H1 (cell line): ENCODE data around the gene MPRIP. TPM values are rescaled to one million over a fixed set of nuclear protein-coding genes. Genes with fewer than 3 reads are reported as not detected.

Experiments
- CTCF ChIA-PET: fragments of 300-600 bp; sonication (Branson Sonifier 250); formaldehyde crosslinking; loops from one replicate; lab custom pipeline; 2021; ENCODE audit not compliant: partially characterized antibody; lab: Charles Lee
- POLR2A ChIA-PET: fragments of 300-600 bp; sonication (Branson Sonifier 250); formaldehyde crosslinking; loops from one replicate; lab custom pipeline; 2021; ENCODE audit warnings: inconsistent platforms; ENCODE audit not compliant: partially characterized antibody; lab: Charles Lee
- DNase-seq, 2 experiments: peaks; one replicate each; pipeline versions ENCODE4 v3.0.0 to v3.0.0-alpha.2; 2010 to 2022; ENCODE audit warnings: low spot score in 2 of 2, low read depth in 1 of 2, mixed read lengths in 1 of 2
- FAIRE-seq: peaks from 2 replicates; lab custom pipeline; 2011; peaks lifted over from hg19 to GRCh38; lab: Jason Lieb, UNC
- H2AFZ ChIP-seq: 2 replicates; pipeline ENCODE4 v1.8.1; 2012; ENCODE audit warnings: low read length, inconsistent platforms
- H2AK5ac ChIP-seq: 2 replicates; pipeline ENCODE4 v1.6.1; 2013; ENCODE audit warnings: low read depth, low read length
- H2BK120ac ChIP-seq: replicated peaks from 2 replicates; pipeline ENCODE3; 2013; ENCODE audit warnings: low read depth, low read length, inconsistent platforms
- H2BK12ac ChIP-seq: 2 replicates; pipeline ENCODE4 v1.6.1; 2013; ENCODE audit warnings: low read depth, low read length
- H2BK15ac ChIP-seq: 2 replicates; pipeline ENCODE4 v1.6.1; 2013; ENCODE audit warnings: low read length
- H2BK20ac ChIP-seq: 2 replicates; pipeline ENCODE4 v1.6.1; 2013; ENCODE audit warnings: low read length
- H2BK5ac ChIP-seq: 2 replicates; pipeline ENCODE4 v1.6.1; 2013; ENCODE audit warnings: low read depth, low read length
- H3K14ac ChIP-seq: 2 replicates; pipeline ENCODE4 v1.6.1; 2013; ENCODE audit warnings: inconsistent platforms; ENCODE audit not compliant: insufficient read length
- H3K18ac ChIP-seq: 2 replicates; pipeline ENCODE4 v1.6.1; 2013; ENCODE audit warnings: low read length; ENCODE audit errors: extremely low read depth
- H3K23ac ChIP-seq: 2 replicates; pipeline ENCODE4 v1.6.1; 2013; ENCODE audit warnings: inconsistent platforms; ENCODE audit not compliant: insufficient read length
- H3K23me2 ChIP-seq: 2 replicates; pipeline ENCODE4 v1.6.1; 2013; ENCODE audit warnings: low read depth, low read length
- H3K27ac ChIP-seq: 2 replicates; pipeline ENCODE4 v1.6.1; 2011; ENCODE audit warnings: low read depth, low read length, inconsistent platforms
- H3K27me3 ChIP-seq, 4 experiments: replicated peaks in 1 of 4; 1 replicate in 1 of 4; 2 replicates in 3 of 4; pipeline versions ENCODE4 v1.6.1 to v1.8.1; 2011 to 2013; ENCODE audit warnings: low read length in 3 of 4, mild to moderate bottlenecking in 3 of 4, inconsistent platforms in 2 of 4, mixed read lengths in 2 of 4, moderate library complexity in 1 of 4; ENCODE audit not compliant: control insufficient read depth in 3 of 4, insufficient read depth in 3 of 4; ENCODE audit errors: extremely low read depth in 1 of 4
- H3K36me3 ChIP-seq, 4 experiments: 2 replicates each; pipeline versions ENCODE4 v1.6.1 to v1.8.1; 2011 to 2013; ENCODE audit warnings: mild to moderate bottlenecking in 4 of 4, low read length in 3 of 4, moderate library complexity in 2 of 4, control low read depth in 1 of 4, inconsistent platforms in 1 of 4; ENCODE audit not compliant: insufficient read depth in 4 of 4, control insufficient read depth in 2 of 4
- H3K4ac ChIP-seq: replicated peaks from 2 replicates; pipeline ENCODE3; 2013; ENCODE audit warnings: low read length, low read depth, mixed read lengths, inconsistent platforms; ENCODE audit not compliant: insufficient read length
- H3K4me1 ChIP-seq, 4 experiments: replicated peaks in 1 of 4; 1 replicate in 1 of 4; 2 replicates in 3 of 4; pipeline versions ENCODE4 v1.6.1 to v1.8.1; 2011 to 2013; ENCODE audit warnings: low read length in 3 of 4, inconsistent platforms in 2 of 4, mixed read lengths in 1 of 4; ENCODE audit not compliant: insufficient read depth in 4 of 4, control insufficient read depth in 3 of 4
- H3K4me2 ChIP-seq, 2 experiments: 2 replicates each; pipeline versions ENCODE4 v1.6.1 to v1.8.1; 2011 to 2013; ENCODE audit warnings: low read depth in 2 of 2, low read length in 2 of 2, control low read depth in 1 of 2, inconsistent platforms in 1 of 2, mild to moderate bottlenecking in 1 of 2; ENCODE audit not compliant: insufficient read depth in 1 of 2
- H3K4me3 ChIP-seq, 4 experiments: fragments of 200-600, 300-600 bp in 1 of 4; sonication (generic), shearing (Covaris generic), sonication (Bioruptor Twin) in 1 of 4; 2 replicates each; pipeline versions ENCODE4 v1.5.1 to v1.8.1; 2011 to 2016; ENCODE audit warnings: low read length in 4 of 4, low read depth in 3 of 4, control low read depth in 2 of 4, inconsistent platforms in 2 of 4, mild to moderate bottlenecking in 2 of 4, mixed read lengths in 1 of 4, moderate library complexity in 1 of 4; ENCODE audit not compliant: insufficient read depth in 2 of 4; ENCODE audit errors: extremely low read depth in 1 of 4
- H3K56ac ChIP-seq: replicated peaks from 2 replicates; pipeline ENCODE3; 2013; ENCODE audit warnings: low read depth, mild to moderate bottlenecking, mixed read lengths, low read length, inconsistent platforms; ENCODE audit not compliant: insufficient read length
- H3K79me1 ChIP-seq: 2 replicates; pipeline ENCODE4 v1.6.1; 2013; ENCODE audit warnings: low read depth, low read length, control low read depth
- H3K79me2 ChIP-seq, 2 experiments: 2 replicates each; pipeline versions ENCODE4 v1.6.1 to v1.8.1; 2012 to 2013; ENCODE audit warnings: low read length in 2 of 2, mild to moderate bottlenecking in 2 of 2, inconsistent platforms in 1 of 2; ENCODE audit not compliant: insufficient read depth in 2 of 2, control insufficient read depth in 1 of 2
- H3K9ac ChIP-seq, 4 experiments: replicated peaks in 1 of 4; 1 replicate in 1 of 4; 2 replicates in 3 of 4; pipeline versions ENCODE4 v1.6.1 to v1.8.1; 2011 to 2013; ENCODE audit warnings: low read depth in 3 of 4, low read length in 3 of 4, control low read depth in 2 of 4, mild to moderate bottlenecking in 2 of 4, moderate library complexity in 2 of 4, inconsistent platforms in 1 of 4; ENCODE audit errors: extremely low read depth in 1 of 4
- H3K9me3 ChIP-seq, 2 experiments: 2 replicates each; pipeline versions ENCODE4 v1.6.1 to v1.8.1; 2012 to 2013; ENCODE audit warnings: mild to moderate bottlenecking in 2 of 2, moderate library complexity in 2 of 2, control low read depth in 1 of 2, inconsistent platforms in 1 of 2, low read depth in 1 of 2, low read length in 1 of 2, mixed read lengths in 1 of 2; ENCODE audit not compliant: insufficient read depth in 2 of 2
- H4K20me1 ChIP-seq, 2 experiments: replicated peaks in 1 of 2; 2 replicates each; pipeline versions ENCODE3 to v1.8.1; 2011 to 2013; ENCODE audit warnings: inconsistent platforms in 2 of 2, low read length in 2 of 2, mild to moderate bottlenecking in 1 of 2; ENCODE audit not compliant: insufficient read depth in 2 of 2, control insufficient read depth in 1 of 2
- H4K5ac ChIP-seq: 2 replicates; pipeline ENCODE4 v1.6.1; 2013; ENCODE audit warnings: low read length, low read depth, mixed read lengths, inconsistent platforms; ENCODE audit not compliant: insufficient read length
- H4K8ac ChIP-seq: 2 replicates; pipeline ENCODE4 v1.8.0; 2013; ENCODE audit warnings: mild to moderate bottlenecking, moderate library complexity, low read length, inconsistent platforms; ENCODE audit not compliant: insufficient read depth; ENCODE audit errors: extremely low read depth
- H4K91ac ChIP-seq: replicated peaks from 2 replicates; pipeline ENCODE3; 2013; ENCODE audit warnings: low read length, mixed read lengths, inconsistent platforms; ENCODE audit not compliant: insufficient read length
- HDAC6 ChIP-seq: IDR thresholded peaks from one replicate; pipeline ENCODE4 v1.7.1; 2012; ENCODE audit warnings: low read depth, mild to moderate bottlenecking, inconsistent platforms, low read length, moderate library complexity
- WGBS, 2 experiments: shearing (Covaris generic) in 1 of 2; methylation state at CpG; one replicate each; pipeline versions ENCODE4 v1.1.6 to v1.1.7; 2013 to 2015; ENCODE audit warnings: low lambda C conversion rate in 2 of 2, mixed read lengths in 2 of 2, inconsistent platforms in 1 of 2, low coverage in 1 of 2, missing lambda C conversion rate in 1 of 2; ENCODE audit not compliant: insufficient replicate concordance in 2 of 2, insufficient coverage in 1 of 2, insufficient read length in 1 of 2; ENCODE audit errors: extremely low coverage in 1 of 2, missing lambda C conversion rate in 1 of 2; 5-methylcytosine and 5-hydroxymethylcytosine counted together
- polyA plus RNA-seq, 7 experiments: library from polyadenylated mRNA; depleted of rRNA in 3 of 7; stranded (reverse) in 5 of 7; unstranded in 2 of 7; fragments of >200 nt in 5 of 7; fragments of 200-250 nt in 2 of 7; gene quantifications; 1 replicate in 5 of 7; 2 replicates in 1 of 7; 4 replicates in 1 of 7; pipeline versions ENCODE4 v1.2.1 to v1.2.3, GENCODE V29; 2011 to 2013; ENCODE audit warnings: missing spikeins in 2 of 7, mixed read lengths in 2 of 7
- total RNA-seq: library from RNA; stranded (reverse); fragmentation: NEBNext Ultra II Directional; extraction: Animal tissue kit (Norgen Biotek cat#: 25700); gene quantifications from 2 replicates; pipeline ENCODE4 v1.2.1, GENCODE V29; 2021
- TF ChIP-seq, protein P1 (sequence below): IDR thresholded peaks from 2 replicates; pipeline ENCODE4 v1.6.1; 2012; ENCODE audit warnings: inconsistent platforms

Gene MPRIP
- total and polyA plus RNA-seq, 2 of the 8 experiments (the other 6 are each of a cell fraction or from before 2014, with no cell fraction given), result 48.6 to 146 TPM

- H3K9me3 ChIP-seq, result no peaks in the 10 kb centered on the region
- H3K23ac ChIP-seq, result no peak overlapping the region
- no peak overlapping the region for H3K14ac ChIP-seq
- WGBS, 2 experiments, result 92% methylated on average over 3 of the region's 3 CpGs; no CpG with 5 or more reads in 1 of the 2 experiments
- ChIA-PET POLR2A (no interaction called here), CTCF (interaction anchor here (1.2 to 1.3 kb wide), 2 partner anchors 47 to 56 kb away, joined by 3 to 5 read pairs; no protein-coding TSS in a partner anchor)
- H2BK20ac ChIP-seq, result no peak overlapping the region
- H3K23me2 ChIP-seq, result no peaks in the 10 kb centered on the region
- FAIRE-seq (no peak), DNase-seq (no peak)
- no peak overlapping the region for H2AFZ ChIP-seq
- H3K4me3 ChIP-seq, result no peak overlapping the region
- TF ChIP-seq, protein P1, sequence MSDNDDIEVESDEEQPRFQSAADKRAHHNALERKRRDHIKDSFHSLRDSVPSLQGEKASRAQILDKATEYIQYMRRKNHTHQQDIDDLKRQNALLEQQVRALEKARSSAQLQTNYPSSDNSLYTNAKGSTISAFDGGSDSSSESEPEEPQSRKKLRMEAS, result no peak
- TF ChIP-seq HDAC6, result no peak
- H2BK12ac ChIP-seq, result no peak overlapping the region
- H3K56ac ChIP-seq, result no peak overlapping the region
- H4K91ac ChIP-seq, result no peak overlapping the region
- H3K79me1 ChIP-seq, result peaks cover 36% of the 10 kb centered on the region
- H4K5ac ChIP-seq, result no peak overlapping the region
- no peak overlapping the region; the same call in 1 of the 2 replicates for H3K27ac ChIP-seq
- H4K8ac ChIP-seq, result no peak overlapping the region
- no peaks in the 10 kb centered on the region for H3K4me1 ChIP-seq
- H3K4ac ChIP-seq, result no peak overlapping the region
- peaks cover 11 to 23% of the 10 kb centered on the region in 2 experiments for H4K20me1 ChIP-seq
- H3K79me2 ChIP-seq, result peaks cover 4 to 74% of the 10 kb centered on the region in 2 experiments; a peak in 3 of 4 replicates
- no peak overlapping the region for H2BK5ac ChIP-seq
- H2BK15ac ChIP-seq, result no peak overlapping the region
- H3K9ac ChIP-seq, result no peak overlapping the region
- H2BK120ac ChIP-seq, result no peak overlapping the region
- no peak overlapping the region for H3K18ac ChIP-seq
- H3K4me2 ChIP-seq, result no peak overlapping the region
- no peaks in the 10 kb centered on the region for H3K27me3 ChIP-seq
- H3K36me3 ChIP-seq, result no peaks in the 10 kb centered on the region; a peak in 2 of 8 replicates
- H2AK5ac ChIP-seq, result no peak overlapping the region
Observed at GRCh38 chr17:17061516-17061915, 19.3 kb downstream of the MPRIP start.
